ENCODE measurements around the gene USP47.

DNA sequence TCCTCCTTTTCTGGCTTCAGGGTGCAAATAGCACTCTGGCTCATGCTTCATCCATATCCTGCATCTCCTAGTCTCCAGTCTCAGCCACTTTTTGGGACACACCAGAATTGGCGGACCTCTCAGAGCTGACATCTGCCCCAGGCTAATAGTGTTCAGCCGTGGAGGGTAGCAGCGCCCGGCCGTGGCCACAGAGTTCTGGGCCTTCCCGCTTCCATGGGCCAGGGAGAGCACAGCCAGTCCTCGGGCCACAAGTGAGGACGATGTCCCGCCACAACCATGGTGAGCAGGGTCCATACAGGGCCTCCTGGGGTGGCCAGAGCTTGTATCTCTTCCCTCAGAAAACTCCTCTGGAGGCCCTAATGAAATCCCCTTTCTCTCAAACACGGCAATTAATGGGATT is 140.7 kb downstream of the USP47 start:
- TF ChIP-seq, protein P1, sequence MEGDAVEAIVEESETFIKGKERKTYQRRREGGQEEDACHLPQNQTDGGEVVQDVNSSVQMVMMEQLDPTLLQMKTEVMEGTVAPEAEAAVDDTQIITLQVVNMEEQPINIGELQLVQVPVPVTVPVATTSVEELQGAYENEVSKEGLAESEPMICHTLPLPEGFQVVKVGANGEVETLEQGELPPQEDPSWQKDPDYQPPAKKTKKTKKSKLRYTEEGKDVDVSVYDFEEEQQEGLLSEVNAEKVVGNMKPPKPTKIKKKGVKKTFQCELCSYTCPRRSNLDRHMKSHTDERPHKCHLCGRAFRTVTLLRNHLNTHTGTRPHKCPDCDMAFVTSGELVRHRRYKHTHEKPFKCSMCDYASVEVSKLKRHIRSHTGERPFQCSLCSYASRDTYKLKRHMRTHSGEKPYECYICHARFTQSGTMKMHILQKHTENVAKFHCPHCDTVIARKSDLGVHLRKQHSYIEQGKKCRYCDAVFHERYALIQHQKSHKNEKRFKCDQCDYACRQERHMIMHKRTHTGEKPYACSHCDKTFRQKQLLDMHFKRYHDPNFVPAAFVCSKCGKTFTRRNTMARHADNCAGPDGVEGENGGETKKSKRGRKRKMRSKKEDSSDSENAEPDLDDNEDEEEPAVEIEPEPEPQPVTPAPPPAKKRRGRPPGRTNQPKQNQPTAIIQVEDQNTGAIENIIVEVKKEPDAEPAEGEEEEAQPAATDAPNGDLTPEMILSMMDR (IDR thresholded peaks at IDR 0.05), result no peak
- TF ChIP-seq SIN3A (IDR thresholded peaks at IDR 0.05; ENCODE audit: borderline replicate concordance, insufficient read depth, low read depth, low read length) (no peak), POLR2AphosphoS5 (IDR thresholded peaks at IDR 0.05; ENCODE audit: low read depth, low read length) (no peak)
- TF ChIP-seq, protein P2, sequence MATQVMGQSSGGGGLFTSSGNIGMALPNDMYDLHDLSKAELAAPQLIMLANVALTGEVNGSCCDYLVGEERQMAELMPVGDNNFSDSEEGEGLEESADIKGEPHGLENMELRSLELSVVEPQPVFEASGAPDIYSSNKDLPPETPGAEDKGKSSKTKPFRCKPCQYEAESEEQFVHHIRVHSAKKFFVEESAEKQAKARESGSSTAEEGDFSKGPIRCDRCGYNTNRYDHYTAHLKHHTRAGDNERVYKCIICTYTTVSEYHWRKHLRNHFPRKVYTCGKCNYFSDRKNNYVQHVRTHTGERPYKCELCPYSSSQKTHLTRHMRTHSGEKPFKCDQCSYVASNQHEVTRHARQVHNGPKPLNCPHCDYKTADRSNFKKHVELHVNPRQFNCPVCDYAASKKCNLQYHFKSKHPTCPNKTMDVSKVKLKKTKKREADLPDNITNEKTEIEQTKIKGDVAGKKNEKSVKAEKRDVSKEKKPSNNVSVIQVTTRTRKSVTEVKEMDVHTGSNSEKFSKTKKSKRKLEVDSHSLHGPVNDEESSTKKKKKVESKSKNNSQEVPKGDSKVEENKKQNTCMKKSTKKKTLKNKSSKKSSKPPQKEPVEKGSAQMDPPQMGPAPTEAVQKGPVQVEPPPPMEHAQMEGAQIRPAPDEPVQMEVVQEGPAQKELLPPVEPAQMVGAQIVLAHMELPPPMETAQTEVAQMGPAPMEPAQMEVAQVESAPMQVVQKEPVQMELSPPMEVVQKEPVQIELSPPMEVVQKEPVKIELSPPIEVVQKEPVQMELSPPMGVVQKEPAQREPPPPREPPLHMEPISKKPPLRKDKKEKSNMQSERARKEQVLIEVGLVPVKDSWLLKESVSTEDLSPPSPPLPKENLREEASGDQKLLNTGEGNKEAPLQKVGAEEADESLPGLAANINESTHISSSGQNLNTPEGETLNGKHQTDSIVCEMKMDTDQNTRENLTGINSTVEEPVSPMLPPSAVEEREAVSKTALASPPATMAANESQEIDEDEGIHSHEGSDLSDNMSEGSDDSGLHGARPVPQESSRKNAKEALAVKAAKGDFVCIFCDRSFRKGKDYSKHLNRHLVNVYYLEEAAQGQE (IDR thresholded peaks at IDR 0.05; ENCODE audit: insufficient read depth in 1 of 2, low read depth in 2 of 2, low read length in 1 of 2), result no peak

Measured in Panc1 (cell line).